Fibroblast of the aortic adventitia (primary cell): ENCODE data around the gene PSMC3IP. TPM values are rescaled to one million over a fixed set of nuclear protein-coding genes. Genes with fewer than 3 reads are reported as not detected.
"Not testable (repeated sequence)": the region's sequence is repeated elsewhere in the genome, so short reads cannot be mapped to it uniquely, and the experiment has no call there.

Source experiments
- DNase-seq: peaks from one replicate; pipeline ENCODE4 v3.0.0-alpha.2; 2010; ENCODE audit warnings: low read depth
- H3K4me3 ChIP-seq: 2 replicates; pipeline ENCODE4 v1.5.1; 2011; ENCODE audit warnings: low read depth, mild to moderate bottlenecking, control low read depth, low read length, moderate library complexity
- total RNA-seq: library from RNA; depleted of rRNA; stranded (reverse); fragments of >200 nt; gene quantifications from 2 replicates; pipeline ENCODE4 v1.2.3, GENCODE V29; 2012; ENCODE audit warnings: low replicate concordance
- TF ChIP-seq, protein P1 (sequence below): IDR thresholded peaks from 2 replicates; pipeline ENCODE4 v1.5.1; 2011; ENCODE audit warnings: mild to moderate bottlenecking, low read length, control low read depth, inconsistent platforms; ENCODE audit not compliant: insufficient read depth

Gene PSMC3IP
- total RNA-seq, 1 donor = 18.3 TPM

DNA sequence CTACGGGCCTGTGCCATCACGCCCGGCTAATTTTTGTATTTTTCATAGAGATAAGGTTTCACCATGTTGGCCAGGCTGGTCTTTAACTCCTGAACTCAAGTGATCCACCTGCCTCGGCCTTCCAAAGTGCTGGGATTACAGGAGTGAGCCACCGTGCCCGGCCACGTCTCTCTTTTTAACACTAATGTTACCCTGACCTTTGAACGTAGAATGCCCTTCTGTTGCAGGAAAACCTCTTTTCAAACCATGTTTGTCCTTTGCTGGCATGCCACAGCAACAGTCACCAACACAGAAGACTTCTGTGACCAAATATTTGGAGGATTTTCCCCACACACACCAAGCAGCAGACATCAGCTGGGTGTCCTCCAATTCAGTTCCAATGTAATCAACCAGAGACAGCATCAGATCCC is 32.6 kb downstream of the PSMC3IP start:
- TF ChIP-seq, protein P1, sequence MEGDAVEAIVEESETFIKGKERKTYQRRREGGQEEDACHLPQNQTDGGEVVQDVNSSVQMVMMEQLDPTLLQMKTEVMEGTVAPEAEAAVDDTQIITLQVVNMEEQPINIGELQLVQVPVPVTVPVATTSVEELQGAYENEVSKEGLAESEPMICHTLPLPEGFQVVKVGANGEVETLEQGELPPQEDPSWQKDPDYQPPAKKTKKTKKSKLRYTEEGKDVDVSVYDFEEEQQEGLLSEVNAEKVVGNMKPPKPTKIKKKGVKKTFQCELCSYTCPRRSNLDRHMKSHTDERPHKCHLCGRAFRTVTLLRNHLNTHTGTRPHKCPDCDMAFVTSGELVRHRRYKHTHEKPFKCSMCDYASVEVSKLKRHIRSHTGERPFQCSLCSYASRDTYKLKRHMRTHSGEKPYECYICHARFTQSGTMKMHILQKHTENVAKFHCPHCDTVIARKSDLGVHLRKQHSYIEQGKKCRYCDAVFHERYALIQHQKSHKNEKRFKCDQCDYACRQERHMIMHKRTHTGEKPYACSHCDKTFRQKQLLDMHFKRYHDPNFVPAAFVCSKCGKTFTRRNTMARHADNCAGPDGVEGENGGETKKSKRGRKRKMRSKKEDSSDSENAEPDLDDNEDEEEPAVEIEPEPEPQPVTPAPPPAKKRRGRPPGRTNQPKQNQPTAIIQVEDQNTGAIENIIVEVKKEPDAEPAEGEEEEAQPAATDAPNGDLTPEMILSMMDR = no peak
- no peak overlapping the region for H3K4me3 ChIP-seq
- no peak for DNase-seq

DNA sequence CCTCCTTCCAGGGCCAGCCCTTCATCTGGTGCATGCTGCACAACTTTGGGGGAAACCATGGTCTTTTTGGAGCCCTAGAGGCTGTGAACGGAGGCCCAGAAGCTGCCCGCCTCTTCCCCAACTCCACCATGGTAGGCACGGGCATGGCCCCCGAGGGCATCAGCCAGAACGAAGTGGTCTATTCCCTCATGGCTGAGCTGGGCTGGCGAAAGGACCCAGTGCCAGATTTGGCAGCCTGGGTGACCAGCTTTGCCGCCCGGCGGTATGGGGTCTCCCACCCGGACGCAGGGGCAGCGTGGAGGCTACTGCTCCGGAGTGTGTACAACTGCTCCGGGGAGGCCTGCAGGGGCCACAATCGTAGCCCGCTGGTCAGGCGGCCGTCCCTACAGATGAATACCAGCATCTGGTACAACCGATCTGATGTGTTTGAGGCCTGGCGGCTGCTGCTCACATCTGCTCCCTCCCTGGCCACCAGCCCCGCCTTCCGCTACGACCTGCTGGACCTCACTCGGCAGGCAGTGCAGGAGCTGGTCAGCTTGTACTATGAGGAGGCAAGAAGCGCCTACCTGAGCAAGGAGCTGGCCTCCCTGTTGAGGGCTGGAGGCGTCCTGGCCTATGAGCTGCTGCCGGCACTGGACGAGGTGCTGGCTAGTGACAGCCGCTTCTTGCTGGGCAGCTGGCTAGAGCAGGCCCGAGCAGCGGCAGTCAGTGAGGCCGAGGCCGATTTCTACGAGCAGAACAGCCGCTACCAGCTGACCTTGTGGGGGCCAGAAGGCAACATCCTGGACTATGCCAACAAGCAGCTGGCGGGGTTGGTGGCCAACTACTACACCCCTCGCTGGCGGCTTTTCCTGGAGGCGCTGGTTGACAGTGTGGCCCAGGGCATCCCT is 34.1 kb downstream of the PSMC3IP start:
- no peak for DNase-seq
- no peak overlapping the region for H3K4me3 ChIP-seq
- TF ChIP-seq, protein P1 = no peak

DNA sequence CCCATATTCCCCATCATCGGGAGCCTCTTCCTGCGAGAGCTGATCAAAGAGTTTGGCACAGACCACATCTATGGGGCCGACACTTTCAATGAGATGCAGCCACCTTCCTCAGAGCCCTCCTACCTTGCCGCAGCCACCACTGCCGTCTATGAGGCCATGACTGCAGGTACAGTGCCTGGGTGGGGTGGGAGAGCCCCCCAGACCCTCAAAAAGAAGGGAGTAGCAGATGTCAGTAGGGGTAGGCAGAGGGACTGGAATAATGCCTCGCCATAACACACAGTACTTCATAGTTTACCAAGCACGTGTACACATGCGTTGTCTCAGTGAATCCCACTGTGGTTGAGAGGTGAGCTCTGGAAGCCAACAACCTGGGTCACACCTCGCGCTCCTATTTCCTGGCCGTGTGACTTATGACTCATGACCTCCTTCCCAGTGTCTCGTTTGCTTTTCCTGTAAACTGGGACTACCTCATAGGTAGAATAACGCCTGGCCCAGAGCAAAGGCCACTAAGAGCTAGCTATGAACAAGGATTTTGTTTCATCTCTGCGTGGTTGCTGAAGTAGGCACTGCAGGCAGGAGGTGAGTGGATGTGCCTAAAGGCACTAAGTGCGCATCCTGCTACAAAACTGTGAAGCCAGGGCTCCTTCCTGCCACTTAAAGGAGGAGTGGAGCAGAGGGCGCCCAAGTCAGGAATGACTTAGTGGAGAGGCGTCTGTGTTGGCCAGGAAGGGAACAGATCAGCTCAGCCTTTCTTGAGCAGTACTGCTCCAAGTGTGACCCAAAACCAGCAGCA is 36.3 kb downstream of the PSMC3IP start:
- no peak overlapping the region for H3K4me3 ChIP-seq
- TF ChIP-seq, protein P1 = no peak
- DNase-seq = no peak

DNA sequence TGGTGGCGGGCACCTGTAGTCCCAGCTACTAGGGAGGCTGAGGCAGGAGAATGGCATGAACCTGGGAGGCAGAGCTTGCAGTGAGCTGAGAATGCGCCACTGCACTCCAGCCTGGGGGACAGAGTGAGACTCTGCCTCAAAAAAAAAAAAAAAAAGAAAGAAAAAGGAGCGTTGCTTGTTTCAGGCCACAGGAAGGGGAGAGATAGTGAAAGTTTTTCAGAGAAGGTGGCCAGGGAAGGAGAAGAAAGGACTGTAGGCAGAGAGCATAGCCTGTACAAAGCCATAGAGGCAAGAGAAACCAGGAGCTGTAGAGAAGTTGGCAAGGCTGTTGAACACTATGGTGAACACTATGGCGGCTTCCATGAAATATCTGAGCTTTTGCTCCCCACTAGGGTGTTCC is 37.0 kb downstream of the PSMC3IP start:
- H3K4me3 ChIP-seq, DNase-seq: not testable (repeated sequence)

DNA sequence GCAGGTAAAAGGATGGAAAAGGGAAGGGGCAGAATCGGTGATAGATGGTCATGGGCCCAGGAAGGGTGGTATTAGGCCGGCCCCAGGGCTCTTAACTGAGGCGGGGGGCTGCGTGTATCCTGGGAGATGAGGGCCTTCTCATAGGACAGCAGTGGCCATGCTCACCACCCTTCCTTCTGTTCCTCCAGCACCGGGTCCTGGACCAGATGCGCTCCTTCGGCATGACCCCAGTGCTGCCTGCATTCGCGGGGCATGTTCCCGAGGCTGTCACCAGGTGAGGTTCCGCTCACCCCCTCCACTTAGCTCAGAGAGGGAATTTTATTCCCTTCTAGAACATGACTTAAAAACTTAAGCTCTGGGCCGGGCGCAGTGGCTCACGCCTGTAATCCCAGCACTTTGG is 39.0 kb downstream of the PSMC3IP start:
- DNase-seq = no peak
- TF ChIP-seq, protein P1 = no peak
- H3K4me3 ChIP-seq = no peak overlapping the region

DNA sequence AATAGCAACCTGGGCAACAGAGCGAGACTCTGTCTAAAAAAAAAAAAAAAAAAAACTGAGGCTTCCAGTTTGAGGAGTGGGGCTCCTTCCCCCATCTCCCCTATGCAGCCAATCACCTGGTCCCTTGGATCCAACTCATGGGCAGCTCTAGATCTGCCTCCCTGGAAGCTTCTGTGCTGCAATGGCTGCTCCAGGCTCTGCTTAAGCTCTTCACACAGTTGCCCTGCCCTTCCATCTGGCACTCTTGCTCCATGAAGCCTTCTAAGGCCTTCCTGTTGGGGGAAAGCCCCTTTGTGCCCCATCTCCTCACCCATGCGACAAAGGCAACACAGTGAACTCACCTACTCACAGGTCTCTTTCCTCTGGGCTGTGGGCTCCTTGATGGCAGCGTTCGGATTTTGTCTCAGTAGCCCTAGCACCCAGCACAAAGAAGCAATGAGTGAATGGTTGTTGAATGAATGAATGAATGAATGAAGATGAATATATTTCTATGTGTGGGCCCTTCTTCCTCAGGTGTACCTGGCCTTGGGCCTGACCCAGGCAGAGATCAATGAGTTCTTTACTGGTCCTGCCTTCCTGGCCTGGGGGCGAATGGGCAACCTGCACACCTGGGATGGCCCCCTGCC is 39.6 kb downstream of the PSMC3IP start:
- no peak for DNase-seq
- peak overlapping the region; percentile 6 for H3K4me3 ChIP-seq
- TF ChIP-seq, protein P1 = no peak
